Stomach smooth muscle (tissue), 2 donors: ENCODE results near the gene JCAD.
A peak's percentile ranks its signal among the peaks of the same experiment; 100 is the strongest.

ENCODE experiments used
- H3K27ac ChIP-seq: one replicate; pipeline ENCODE4 v1.7.0; 2013; ENCODE audit warnings: mild to moderate bottlenecking, low read length, inconsistent platforms
- H3K27me3 ChIP-seq, 2 donors: one replicate each; pipeline ENCODE4 v1.7.0; 2013; ENCODE audit warnings: low read length in 2 of 2; ENCODE audit not compliant: insufficient read depth in 2 of 2, control insufficient read depth in 1 of 2
- H3K36me3 ChIP-seq, 2 donors: one replicate each; pipeline ENCODE4 v1.7.0; 2013; ENCODE audit warnings: low read length in 2 of 2; ENCODE audit not compliant: control insufficient read depth in 2 of 2, insufficient read depth in 2 of 2
- H3K4me1 ChIP-seq: one replicate; pipeline ENCODE4 v1.7.0; 2013; ENCODE audit warnings: low read length; ENCODE audit not compliant: control insufficient read depth, insufficient read depth
- H3K4me3 ChIP-seq, 2 donors: one replicate each; pipeline ENCODE4 v1.7.0; 2013; ENCODE audit warnings: low read length in 2 of 2
- H3K9ac ChIP-seq, 2 donors: one replicate each; pipeline ENCODE4 v1.7.0; 2013; ENCODE audit warnings: low read length in 2 of 2, mild to moderate bottlenecking in 1 of 2
- H3K9me3 ChIP-seq, 2 donors: one replicate each; pipeline ENCODE4 v1.7.0; 2013; ENCODE audit warnings: low read length in 2 of 2; ENCODE audit not compliant: control insufficient read depth in 2 of 2
- donor health status: healthy.
- donor health status: Pancreatic carcinoma.

Gene JCAD

DNA sequence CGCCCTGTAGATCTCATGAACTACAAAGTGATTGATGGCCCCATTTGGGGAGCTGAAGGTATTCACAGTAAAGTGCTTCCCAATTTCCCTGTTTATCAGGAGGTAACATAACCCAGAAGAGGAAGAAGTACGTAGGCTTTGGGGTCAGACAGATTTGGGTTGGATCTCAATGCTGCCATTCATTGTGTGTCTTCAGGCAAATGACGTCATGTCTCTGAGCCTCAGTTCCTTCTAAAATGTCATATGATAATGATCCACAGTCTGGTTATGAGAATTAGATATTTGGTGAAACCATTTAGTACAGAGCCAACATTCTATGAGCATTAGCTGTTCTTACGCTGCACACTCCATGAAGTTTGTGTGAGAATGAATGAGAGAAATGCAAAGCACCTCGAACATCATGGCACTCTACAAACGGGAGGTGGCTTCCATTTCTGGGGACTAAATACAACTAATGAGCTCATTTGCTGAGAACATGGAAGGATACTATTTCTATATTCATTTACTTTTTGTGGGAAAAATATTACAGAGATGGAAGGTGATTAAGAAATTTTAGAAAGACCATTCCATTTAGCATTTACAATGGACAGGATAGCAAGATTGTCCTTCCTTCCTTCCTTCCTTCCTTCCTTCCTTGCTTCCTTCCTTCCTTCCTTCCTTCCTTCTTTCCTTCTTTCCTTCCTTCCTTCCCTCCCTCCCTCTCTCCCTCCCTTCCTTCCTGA, 13.8 kb upstream of the JCAD start:
- H3K27me3 ChIP-seq = no peaks in the 10 kb centered on the region

DNA sequence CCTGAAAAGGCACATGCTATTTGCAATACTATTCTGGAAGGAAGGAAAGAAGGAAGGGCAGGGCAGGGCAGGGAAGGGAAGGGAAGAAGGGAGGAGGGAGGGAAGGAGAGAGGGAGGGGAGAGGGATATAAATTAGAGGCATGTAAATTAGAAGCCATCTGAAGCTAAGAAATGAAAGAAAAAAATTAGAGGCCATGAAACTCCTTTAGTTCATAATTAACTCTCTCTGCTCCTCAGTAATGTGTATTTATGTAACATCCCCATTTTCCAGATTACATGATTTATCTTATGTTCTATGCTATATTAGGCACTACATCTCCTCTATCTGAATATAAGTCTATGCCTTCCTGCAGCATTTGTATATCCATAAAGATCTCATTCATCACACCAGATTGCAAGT, 12.7 kb upstream of the JCAD start:
- Histone ChIP-seq H3K9me3 (no peaks in the 10 kb centered on the region), H3K36me3 (no peaks in the 10 kb centered on the region)

More for the DNA sequence above, 13.8 kb upstream of the JCAD start:
- H3K9me3 ChIP-seq = no peaks in the 10 kb centered on the region
- H3K9ac ChIP-seq = no peak overlapping the region
- H3K4me1 ChIP-seq = no peaks in the 10 kb centered on the region
- no peaks in the 10 kb centered on the region for H3K36me3 ChIP-seq
- H3K4me3 ChIP-seq = no peak overlapping the region
- H3K27ac ChIP-seq = no peak overlapping the region

DNA sequence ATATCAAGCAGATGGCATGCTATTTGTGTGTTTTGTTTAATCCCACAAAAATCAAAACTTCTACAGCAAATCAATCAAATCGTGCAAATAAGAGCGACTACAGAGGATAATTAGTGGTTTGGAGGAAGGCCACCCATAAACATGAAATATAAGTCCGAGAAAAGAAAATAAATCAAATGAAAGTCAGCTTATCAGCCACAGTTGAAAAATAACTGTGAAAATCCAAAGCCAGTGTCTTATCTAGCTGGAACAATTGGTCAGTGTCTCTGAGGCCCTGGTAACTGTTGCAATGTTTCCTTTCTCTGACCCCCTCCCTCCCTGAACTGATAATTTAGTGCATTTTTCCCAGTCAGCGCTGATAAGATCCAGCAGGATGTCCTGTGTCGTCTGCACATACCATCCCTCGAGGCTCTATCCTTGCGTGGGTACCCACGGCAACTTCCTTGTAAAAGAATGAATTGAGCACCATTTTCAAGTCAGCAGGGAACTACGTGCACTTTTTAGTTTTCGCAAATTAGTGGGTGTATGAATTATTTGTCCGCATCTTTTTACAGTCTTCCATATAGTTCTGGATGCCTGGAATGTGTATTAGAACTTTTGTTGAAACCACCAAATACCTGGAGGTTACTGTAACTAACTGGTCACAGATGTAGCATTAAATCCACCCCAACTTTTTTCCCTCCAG, 10.8 kb upstream of the JCAD start:
- H3K27ac ChIP-seq = no peak overlapping the region
- H3K9me3 ChIP-seq = no peaks in the 10 kb centered on the region
- no peaks in the 10 kb centered on the region for H3K36me3 ChIP-seq

More for the DNA sequence above, 12.7 kb upstream of the JCAD start:
- Histone ChIP-seq H3K4me1 (no peaks in the 10 kb centered on the region), H3K27me3 (no peaks in the 10 kb centered on the region), H3K4me3 (no peak overlapping the region), H3K9ac (no peak overlapping the region), H3K27ac (no peak overlapping the region)

DNA sequence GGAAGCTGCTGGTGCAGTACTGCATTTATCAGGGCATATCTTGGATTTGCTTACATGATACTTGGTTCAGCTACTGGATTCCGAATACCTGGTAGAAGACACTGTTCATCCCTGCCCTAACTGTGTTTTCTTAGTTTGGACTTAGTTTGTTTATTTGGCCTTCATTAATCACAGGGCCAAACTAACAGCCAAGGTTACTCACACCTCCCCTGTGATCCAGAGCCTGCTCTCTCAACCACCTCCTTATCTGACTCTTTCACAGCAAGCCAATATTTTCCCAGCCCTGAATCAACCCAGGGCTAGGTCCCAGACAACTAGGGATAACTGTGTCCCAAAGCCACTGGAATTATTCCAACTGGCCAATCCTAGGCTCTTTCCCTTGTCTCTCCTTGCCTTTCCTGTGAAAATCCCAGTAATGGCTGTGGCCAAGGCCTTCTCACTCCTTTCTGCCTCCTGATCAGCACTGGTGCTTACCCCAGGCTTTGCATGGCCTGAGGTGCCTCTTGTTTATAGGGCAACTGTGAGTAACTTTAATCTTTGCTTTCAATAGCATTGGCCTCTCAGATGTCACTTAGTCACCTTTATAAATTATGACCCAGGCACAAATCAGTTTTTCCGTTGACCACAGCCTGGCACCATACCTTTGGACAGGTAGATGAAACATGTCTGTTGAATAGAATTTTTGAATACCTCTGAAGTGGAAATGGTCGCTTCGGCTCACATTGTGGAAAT, 9.3 kb upstream of the JCAD start:
- Histone ChIP-seq H3K4me1 (no peaks in the 10 kb centered on the region), H3K9me3 (no peaks in the 10 kb centered on the region), H3K27ac (no peak overlapping the region)

More for the DNA sequence above, 10.8 kb upstream of the JCAD start:
- Histone ChIP-seq H3K4me3 (no peak overlapping the region), H3K9ac (no peak overlapping the region), H3K4me1 (no peaks in the 10 kb centered on the region), H3K27me3 (no peaks in the 10 kb centered on the region)

DNA sequence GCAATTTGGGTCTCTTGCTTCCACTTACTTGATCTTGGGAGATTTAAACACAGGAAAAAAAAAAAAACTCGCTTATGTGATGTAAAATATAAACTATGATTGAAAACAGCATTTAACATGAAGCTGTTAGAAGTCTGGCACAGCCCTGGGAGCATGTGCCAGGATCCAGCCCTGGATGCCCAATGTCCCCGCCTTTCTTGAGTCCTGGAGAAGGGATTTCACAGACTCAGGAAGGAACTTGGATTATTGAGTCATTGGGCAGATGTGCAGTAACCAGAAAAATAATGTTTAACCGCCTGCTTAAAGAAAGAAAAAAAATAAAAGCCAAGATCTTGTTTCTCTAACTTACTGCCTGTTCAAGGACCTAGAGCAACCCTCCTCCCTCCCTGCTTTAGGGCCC, 3.7 kb upstream of the JCAD start:
- Histone ChIP-seq H3K27ac (no peak overlapping the region), H3K27me3 (peaks cover 0 to 2% of the 10 kb centered on the region in 2 donors)

More for the DNA sequence above, 9.3 kb upstream of the JCAD start:
- Histone ChIP-seq H3K4me3 (no peak overlapping the region), H3K36me3 (no peaks in the 10 kb centered on the region), H3K9ac (no peak overlapping the region), H3K27me3 (no peaks in the 10 kb centered on the region)

DNA sequence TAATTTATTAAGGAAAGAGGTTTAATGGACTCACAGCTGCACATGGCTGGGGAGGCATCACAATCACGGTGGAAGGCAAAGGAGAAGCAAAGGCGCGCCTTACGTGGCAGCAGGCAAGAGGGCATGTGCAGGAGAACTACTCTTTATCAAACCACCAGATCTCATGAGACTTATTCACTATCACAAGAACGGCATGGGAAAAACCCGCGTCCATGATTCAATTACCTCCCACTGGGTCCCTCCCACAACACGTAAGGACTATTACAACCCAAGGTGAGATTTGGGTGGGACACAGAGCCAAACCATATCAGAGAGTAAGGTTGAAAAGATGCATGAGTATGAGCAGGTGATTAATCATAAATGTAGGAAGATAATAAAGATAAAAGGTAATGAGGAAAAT, 3.2 kb upstream of the JCAD start:
- Histone ChIP-seq H3K9ac (no peak overlapping the region), H3K9me3 (no peaks in the 10 kb centered on the region), H3K27me3 (peaks cover 0 to 2% of the 10 kb centered on the region in 2 donors), H3K4me1 (peaks cover 16% of the 10 kb centered on the region), H3K36me3 (no peaks in the 10 kb centered on the region), H3K4me3 (no peak overlapping the region), H3K27ac (no peak overlapping the region)

More for the DNA sequence above, 3.7 kb upstream of the JCAD start:
- Histone ChIP-seq H3K9me3 (no peaks in the 10 kb centered on the region), H3K4me1 (peaks cover 16% of the 10 kb centered on the region), H3K36me3 (no peaks in the 10 kb centered on the region), H3K4me3 (no peak overlapping the region), H3K9ac (no peak overlapping the region)

DNA sequence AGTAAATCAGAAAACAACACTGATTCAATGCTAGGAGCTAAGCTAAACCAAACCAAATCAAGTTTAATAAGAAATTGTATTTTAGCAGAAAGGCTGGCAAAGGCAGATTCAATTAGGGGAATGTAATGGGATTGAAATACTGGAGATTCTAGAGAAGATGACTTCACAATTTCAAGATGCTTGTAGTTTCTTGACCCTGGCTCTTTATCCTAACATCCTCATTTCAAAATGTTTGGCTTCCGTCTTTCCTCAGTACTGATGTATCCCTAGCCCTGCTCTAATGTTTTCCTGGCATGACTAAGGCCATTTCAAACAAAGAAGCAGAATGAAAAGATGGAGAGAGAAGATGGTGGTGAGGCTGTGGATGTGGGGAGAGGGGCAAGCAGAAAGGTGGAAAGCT, 2.7 kb upstream of the JCAD start:
- H3K36me3 ChIP-seq = no peaks in the 10 kb centered on the region
- no peaks in the 10 kb centered on the region for H3K9me3 ChIP-seq
- H3K9ac ChIP-seq = no peak overlapping the region
- no peak overlapping the region for H3K4me3 ChIP-seq
- H3K4me1 ChIP-seq = peaks cover 16% of the 10 kb centered on the region
- H3K27me3 ChIP-seq = peaks cover 0 to 2% of the 10 kb centered on the region in 2 donors
- H3K27ac ChIP-seq = no peak overlapping the region

DNA sequence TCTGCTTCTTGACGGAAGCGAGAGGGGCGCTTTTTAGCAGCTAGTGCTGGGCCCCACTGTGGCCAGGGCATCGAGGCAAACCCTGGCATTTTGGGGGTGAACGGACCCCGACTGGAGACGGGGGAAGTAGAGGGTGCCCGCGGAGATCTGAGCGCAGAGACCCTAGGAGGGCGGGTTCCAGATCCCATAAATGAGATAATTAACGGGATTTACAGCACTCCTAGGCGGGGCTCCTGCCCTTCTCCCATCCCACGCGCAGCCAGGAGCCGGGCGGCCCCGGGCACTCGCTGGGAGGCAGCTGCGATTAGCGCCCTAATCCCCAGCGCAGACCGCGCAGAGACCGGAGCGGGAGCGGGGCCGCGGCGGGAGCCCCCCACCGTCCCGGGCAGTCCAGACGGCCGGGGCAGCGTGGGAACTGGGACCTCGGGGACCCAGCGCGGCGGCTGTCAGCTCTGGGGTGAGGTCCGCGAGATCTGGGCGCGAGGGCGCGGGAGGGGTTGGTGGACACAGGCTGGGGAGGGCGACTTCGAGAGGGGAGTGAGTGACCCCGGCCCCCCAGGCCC, 735 bp downstream of the JCAD start:
- Histone ChIP-seq H3K4me1 (peaks cover 16% of the 10 kb centered on the region), H3K27me3 (peaks cover 0 to 2% of the 10 kb centered on the region in 2 donors)

DNA sequence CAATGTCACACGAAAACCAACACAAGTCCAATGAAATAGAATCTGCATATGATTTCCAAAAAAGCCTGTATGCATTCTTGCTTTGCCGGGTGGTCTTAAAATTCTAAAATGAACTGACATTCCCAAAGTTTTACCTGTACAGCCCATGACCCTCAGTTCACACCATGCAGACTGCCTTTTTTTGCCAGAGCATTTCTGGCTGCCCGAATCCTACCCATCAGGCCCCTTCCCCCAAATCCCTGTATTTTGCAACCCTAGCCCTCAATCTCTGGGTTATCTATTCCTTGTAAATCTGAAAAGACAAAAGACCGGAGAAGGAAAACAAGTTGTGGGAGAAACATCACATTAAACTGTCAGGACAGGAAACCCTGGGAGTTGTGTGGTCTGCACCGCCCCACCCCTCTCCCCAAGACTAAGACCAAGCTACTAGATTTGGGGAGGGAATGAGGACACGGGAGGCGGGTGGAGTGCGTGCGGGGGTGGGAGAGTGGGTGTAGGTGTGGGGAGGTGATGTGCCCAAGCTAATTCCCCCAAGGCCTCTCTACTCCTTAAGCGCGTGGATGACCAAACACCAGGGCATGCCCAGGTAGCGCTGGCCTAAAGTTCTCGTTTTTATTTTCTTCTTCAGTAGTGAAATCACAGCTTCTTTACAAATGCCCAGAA, 1.4 kb downstream of the JCAD start:
- H3K27ac ChIP-seq = no peak overlapping the region
- peak overlapping the region; percentile 21 to 35 for H3K9ac ChIP-seq
- H3K9me3 ChIP-seq = no peaks in the 10 kb centered on the region
- H3K27me3 ChIP-seq = peaks cover 0 to 2% of the 10 kb centered on the region in 2 donors
- H3K4me3 ChIP-seq = peak overlapping the region; percentile 50 to 79
- no peaks in the 10 kb centered on the region for H3K36me3 ChIP-seq
- H3K4me1 ChIP-seq = peaks cover 16% of the 10 kb centered on the region

More for the DNA sequence above, 735 bp downstream of the JCAD start:
- H3K9me3 ChIP-seq = no peaks in the 10 kb centered on the region
- H3K9ac ChIP-seq = peak overlapping the region; percentile 21 to 35
- H3K4me3 ChIP-seq = peak overlapping the region; percentile 50 to 79
- no peak overlapping the region for H3K27ac ChIP-seq
- H3K36me3 ChIP-seq = no peaks in the 10 kb centered on the region

DNA sequence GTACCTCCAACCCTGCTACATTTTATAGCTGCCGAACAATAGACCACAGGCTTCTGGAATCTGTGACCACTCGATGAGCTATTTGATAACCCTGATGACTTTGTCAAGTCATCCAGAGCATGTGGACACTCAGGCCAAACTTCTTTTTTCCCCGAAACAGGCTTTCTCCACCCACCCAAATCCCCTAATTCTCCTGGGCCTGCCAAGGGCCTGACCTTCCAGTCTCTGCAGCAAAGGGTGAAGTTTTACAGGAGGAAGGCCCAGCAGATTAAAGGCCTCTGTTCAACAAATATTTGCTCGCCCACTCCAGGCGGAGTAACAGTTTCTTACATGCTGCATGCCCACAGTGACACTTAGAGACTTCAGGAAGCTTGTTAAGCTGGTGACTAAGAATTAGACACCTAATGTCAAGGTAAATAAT, 2.0 kb downstream of the JCAD start:
- Histone ChIP-seq H3K4me3 (no peak overlapping the region), H3K9ac (no peak overlapping the region), H3K4me1 (peaks cover 16% of the 10 kb centered on the region)

More for the DNA sequence above, 2.0 kb downstream of the JCAD start:
- no peak overlapping the region for H3K27ac ChIP-seq
- H3K9me3 ChIP-seq = no peaks in the 10 kb centered on the region
- H3K36me3 ChIP-seq = no peaks in the 10 kb centered on the region
- H3K27me3 ChIP-seq = peaks cover 0 to 1% of the 10 kb centered on the region in 2 donors
